ENCODE results near the gene ABCF2.

- no peak for TF ChIP-seq CTCF (IDR thresholded peaks at IDR 0.05)
- TF ChIP-seq JUND (IDR thresholded peaks at IDR 0.05), result no peak
- no peak for TF ChIP-seq EZH2phosphoT487 (IDR thresholded peaks at IDR 0.05; ENCODE audit: borderline replicate concordance, low read depth)
- no peak for TF ChIP-seq POLR2AphosphoS5 (IDR thresholded peaks at IDR 0.05; ENCODE audit: low read depth, low read length)
These were observed 15.7 kb downstream of the ABCF2 start for GRCh38 chr7:151211155-151211772.

All from SK-N-SH (cell line).